ENCODE data around the gene CARF.

The CARF gene, protein sequence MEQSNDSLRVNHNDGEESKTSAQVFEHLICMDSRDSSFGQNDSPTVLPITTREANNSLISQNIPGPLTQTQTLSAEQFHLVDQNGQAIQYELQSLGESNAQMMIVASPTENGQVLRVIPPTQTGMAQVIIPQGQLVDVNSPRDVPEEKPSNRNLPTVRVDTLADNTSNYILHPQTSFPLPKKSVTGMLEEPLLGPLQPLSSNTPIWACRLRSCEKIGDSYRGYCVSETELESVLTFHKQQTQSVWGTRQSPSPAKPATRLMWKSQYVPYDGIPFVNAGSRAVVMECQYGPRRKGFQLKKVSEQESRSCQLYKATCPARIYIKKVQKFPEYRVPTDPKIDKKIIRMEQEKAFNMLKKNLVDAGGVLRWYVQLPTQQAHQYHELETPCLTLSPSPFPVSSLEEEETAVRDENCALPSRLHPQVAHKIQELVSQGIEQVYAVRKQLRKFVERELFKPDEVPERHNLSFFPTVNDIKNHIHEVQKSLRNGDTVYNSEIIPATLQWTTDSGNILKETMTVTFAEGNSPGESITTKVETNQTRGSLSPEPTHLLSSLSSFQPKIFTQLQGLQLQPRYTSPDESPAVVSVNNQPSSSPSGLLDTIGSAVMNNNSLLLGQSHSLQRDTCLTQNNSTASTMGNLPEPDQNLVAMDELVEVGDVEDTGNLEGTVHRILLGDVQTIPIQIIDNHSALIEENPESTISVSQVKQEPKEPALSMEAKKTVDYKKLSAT

DNA sequence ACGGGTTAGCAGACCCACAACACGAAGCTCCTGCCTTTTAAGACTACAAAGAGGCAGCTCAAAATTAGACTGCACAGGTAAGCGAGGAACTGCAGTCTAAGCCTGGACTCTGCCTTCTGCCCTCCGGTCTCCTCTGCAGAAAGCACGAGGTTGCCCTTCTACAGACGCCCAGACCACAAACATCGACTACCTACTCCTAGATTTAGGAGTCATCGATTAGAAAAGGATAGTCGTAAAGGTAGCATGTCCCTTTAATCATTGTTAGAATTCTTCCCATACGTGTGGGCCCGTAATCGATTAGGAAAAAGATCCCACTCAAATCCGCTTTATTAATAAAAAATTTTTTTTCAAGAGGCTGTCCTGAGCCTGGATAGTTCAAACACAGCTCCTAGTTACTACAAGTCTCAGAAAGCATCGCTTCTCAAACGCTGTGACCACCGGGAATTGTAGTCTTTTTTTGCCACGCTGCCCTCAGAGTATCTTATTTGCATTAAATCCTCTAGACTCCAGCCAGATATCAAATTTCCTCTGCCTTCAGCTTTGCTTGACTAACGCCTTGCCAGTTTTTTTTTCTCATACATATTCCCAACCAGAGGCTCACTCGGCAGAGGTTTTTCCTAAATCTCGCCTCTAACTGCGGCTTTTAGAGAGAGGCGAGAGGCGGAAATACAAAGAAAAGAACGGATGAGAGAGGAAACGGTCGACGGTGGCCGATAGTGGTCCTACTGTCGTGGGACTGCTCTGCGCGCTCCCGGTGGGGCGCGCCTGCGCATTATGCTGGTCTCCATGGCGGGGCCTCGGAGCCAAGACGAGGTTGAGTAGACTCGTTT is at the start of gene CARF, which contains the start of gene WDR12:
Gene CARF, plus strand, starts transcription at position 764 of the 830 bp plus-strand sequence. CDS start 29,628 bp downstream, outside the sequence.
Gene WDR12, minus strand, starts transcription at position 162 of the 830 bp plus-strand sequence. CDS start 197 bp downstream, outside the sequence.
- in situ Hi-C loops (cut with HindIII; ENCODE audit: low sequenced_read_pairs): no loop called here
- DNase-seq (ENCODE audit: low read depth): peak; percentile 86
- no peak for TF ChIP-seq CTCF (IDR thresholded peaks at IDR 0.05; ENCODE audit: low read depth, low read length, missing control alignments)
- peak within 1 kb of the TSS; percentile 91 for H3K4me3 ChIP-seq (ENCODE audit: low read depth, low read length)

DNA sequence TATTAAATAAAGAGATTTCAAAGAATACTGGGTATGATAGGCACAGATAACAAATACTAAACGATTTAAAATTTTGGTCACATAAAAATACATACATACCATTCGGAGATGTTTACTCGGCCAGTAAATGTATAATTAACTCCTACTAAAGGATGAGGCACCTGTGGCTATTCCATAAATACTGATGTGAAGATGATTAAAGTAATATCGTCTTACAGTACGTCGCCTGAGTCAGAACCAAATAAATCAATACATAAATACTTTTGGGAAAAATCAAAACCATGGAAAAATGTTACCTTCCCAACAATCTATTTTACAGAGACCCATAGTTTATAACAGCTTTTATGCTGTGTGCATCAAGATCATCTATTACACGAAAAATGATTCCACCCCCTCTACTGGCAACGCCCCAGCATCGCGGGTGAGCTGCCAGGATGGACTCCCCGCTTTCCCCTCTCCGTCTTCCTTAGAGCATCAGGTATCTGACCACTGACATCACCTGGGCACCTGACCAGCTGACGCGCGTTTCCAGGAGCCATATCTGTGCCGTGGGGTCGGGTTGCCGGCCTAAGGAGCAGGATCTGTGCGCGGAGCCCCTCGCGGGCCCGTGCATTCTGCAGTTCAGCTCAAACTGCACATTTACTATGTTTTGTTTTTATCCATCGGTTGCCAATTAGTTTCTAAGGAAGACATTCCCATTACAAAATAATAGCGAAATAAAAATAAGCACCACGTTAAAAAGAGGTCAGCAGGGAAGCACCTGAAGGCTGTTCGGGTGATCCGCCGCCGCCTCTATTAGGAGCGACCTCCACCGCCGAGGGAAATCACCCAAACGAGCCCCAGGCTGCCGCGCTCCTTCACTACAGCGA is 41.4 kb upstream of the CARF start:
- peak; percentile 38 for TF ChIP-seq CTCF (IDR thresholded peaks at IDR 0.05; ENCODE audit: low read depth, low read length, missing control alignments)
- DNase-seq (ENCODE audit: low read depth): no peak

DNA sequence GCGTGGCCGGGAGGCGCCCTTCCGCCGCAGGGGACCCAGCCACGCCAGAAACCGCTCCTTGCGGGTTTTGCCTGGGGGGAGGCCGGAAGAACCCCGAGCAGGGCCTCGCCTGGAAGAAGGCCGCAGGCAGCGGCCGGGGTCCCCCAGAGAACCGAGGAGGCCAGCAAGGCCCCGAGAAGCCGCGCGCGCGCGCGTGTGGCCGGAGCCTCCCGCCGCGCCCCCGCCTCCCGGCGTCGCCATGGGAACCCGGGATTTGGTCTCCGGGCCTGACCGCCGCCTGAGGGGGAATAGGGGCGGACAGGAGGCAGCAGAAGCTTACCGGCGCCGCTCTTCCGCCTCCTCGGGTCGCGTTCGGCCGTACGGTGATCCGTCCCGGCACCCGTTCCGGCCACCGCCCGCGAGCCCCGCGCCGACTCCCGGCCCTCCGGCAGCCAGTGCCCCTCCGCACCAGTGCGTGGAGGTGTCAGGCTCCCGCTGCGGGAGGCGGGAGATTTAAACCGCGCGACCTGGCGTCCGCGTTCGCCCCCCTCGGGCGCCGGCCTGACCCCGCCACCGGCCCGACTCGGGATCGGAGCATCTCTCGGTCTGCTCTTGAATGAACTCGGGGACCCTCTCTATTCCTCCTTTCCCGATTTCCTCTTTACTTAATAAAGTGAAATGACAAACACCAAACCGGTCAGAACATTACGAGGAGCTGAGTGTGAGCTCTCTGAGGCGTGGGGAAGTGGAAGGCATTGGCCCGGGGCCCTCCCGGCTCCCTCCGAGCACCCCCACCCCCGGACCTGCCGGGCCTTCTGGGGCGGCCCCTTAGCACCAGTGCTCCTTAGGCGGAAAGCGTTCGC is 40.6 kb upstream of the CARF start, which contains the start of gene ICA1L:
Gene ICA1L, minus strand, starts transcription at position 467 of the 842 bp plus-strand sequence. CDS start 42,757 bp downstream, outside the sequence.
- in situ Hi-C loops (cut with HindIII; ENCODE audit: low sequenced_read_pairs): no loop called here
- peak within 1 kb of the TSS; percentile 66 for H3K4me3 ChIP-seq (ENCODE audit: low read depth, low read length)
- DNase-seq (ENCODE audit: low read depth): no peak
- no peak for TF ChIP-seq CTCF (IDR thresholded peaks at IDR 0.05; ENCODE audit: low read depth, low read length, missing control alignments)

More for the DNA sequence above, 41.4 kb upstream of the CARF start:
- H3K4me3 ChIP-seq (ENCODE audit: low read depth, low read length): peak overlapping the region; percentile 66
- in situ Hi-C loops (cut with HindIII; ENCODE audit: low sequenced_read_pairs): no loop called here

DNA sequence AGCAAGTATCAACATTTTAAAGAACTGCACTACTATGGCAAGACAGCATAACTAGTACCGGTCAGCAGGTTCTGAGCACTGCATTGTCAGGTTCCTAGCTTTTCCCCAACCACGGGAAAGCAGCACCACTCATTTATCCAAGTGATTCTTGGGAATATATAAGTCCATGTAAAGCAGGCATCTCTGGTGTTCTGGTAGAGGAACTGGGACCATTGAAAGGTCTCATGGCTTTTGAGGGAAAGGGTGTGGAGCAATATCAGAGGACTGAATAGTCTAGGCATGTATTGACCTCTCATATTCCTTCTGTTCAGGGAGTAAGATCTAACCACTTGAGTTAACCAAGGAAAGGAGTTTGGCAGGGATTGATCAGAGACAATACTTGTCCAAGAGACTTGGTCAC is 34.4 kb upstream of the CARF start:
- no peak overlapping the region for H3K4me3 ChIP-seq (ENCODE audit: low read depth, low read length)
- TF ChIP-seq CTCF (IDR thresholded peaks at IDR 0.05; ENCODE audit: low read depth, low read length, missing control alignments): no peak
- in situ Hi-C loops (cut with HindIII; ENCODE audit: low sequenced_read_pairs): no loop called here

GRCh38 chr2:202881570-202881969 is 30.5 kb upstream of the CARF start:
- TF ChIP-seq CTCF (IDR thresholded peaks at IDR 0.05; ENCODE audit: low read depth, low read length, missing control alignments): no peak
- H3K4me3 ChIP-seq (ENCODE audit: low read depth, low read length): no peak overlapping the region
- in situ Hi-C loops (cut with HindIII; ENCODE audit: low sequenced_read_pairs): no loop called here
- no peak for DNase-seq (ENCODE audit: low read depth)

More for the DNA sequence above, 34.4 kb upstream of the CARF start:
- DNase-seq (ENCODE audit: low read depth): no peak
